IMR-90 (cell line): ENCODE results near the gene ZNF549.

Experiments used
- CHD1 ChIP-seq: IDR thresholded peaks from 2 replicates; pipeline ENCODE4 v1.6.1; 2012; ENCODE audit warnings: low read depth, low read length, improper control_type of control experiment
- POLR2A ChIP-seq: IDR thresholded peaks from 2 replicates; pipeline ENCODE4 v1.6.1; 2012; ENCODE audit warnings: mild to moderate bottlenecking, low read depth, low read length
- RFX5 ChIP-seq: IDR thresholded peaks from 2 replicates; pipeline ENCODE4 v1.8.0; 2012; ENCODE audit warnings: low read depth, mild to moderate bottlenecking, low read length, moderate library complexity
- TF ChIP-seq, protein P1 (sequence below): conservative IDR thresholded peaks from 2 replicates; pipeline ENCODE4 v1.5.1; 2012; ENCODE audit warnings: mild to moderate bottlenecking, low read depth, low read length, improper control_type of control experiment

- TF ChIP-seq, protein P1, sequence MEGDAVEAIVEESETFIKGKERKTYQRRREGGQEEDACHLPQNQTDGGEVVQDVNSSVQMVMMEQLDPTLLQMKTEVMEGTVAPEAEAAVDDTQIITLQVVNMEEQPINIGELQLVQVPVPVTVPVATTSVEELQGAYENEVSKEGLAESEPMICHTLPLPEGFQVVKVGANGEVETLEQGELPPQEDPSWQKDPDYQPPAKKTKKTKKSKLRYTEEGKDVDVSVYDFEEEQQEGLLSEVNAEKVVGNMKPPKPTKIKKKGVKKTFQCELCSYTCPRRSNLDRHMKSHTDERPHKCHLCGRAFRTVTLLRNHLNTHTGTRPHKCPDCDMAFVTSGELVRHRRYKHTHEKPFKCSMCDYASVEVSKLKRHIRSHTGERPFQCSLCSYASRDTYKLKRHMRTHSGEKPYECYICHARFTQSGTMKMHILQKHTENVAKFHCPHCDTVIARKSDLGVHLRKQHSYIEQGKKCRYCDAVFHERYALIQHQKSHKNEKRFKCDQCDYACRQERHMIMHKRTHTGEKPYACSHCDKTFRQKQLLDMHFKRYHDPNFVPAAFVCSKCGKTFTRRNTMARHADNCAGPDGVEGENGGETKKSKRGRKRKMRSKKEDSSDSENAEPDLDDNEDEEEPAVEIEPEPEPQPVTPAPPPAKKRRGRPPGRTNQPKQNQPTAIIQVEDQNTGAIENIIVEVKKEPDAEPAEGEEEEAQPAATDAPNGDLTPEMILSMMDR = peak; percentile 39
- TF ChIP-seq POLR2A (no peak), CHD1 (no peak), RFX5 (no peak)
Observed at GRCh38 chr19:57578487-57579205, 51.5 kb downstream of the ZNF549 start, which contains the start of gene ZNF416.
